ENCODE measurements around the gene CHID1. TPM values are rescaled to one million over a fixed set of nuclear protein-coding genes. Genes with fewer than 3 reads are reported as not detected.

Gene CHID1
- total and polyA plus RNA-seq, 2 of the 4 experiments (the other 2 are of a cell fraction) = 34.2 to 121 TPM

- H2BK5ac ChIP-seq (ENCODE audit: low read depth, low read length, poor library complexity, severe bottlenecking) = peak overlapping the region; percentile 56
- H3K9me1 ChIP-seq (ENCODE audit: insufficient read depth, low read length) = peaks cover 6% of the 10 kb centered on the region; the same call in 1 of the 2 replicates
- H3K23ac ChIP-seq (ENCODE audit: low read depth, low read length) = 0 out of 2 replicates have a peak overlapping the region, but pooled peaks have one; percentile 34
- H3K79me1 ChIP-seq (ENCODE audit: low read depth in 1 of 2, low read length in 2 of 2) = peaks cover 3 to 13% of the 10 kb centered on the region in 2 experiments
- H3K4me2 ChIP-seq (ENCODE audit: low read depth, low read length) = no peak overlapping the region
- intact Hi-C loops (cut with micrococcal nuclease) = no loop called here
- ChIA-PET POLR2A (ENCODE audit: unreplicated experiment) (no interaction called here), CTCF (no interaction called here)
- H3K56ac ChIP-seq (ENCODE audit: extremely low read depth, insufficient read depth, low read length) = no peak overlapping the region
- peaks cover 18% of the 10 kb centered on the region; the same call in 1 of the 2 replicates for H3K36me3 ChIP-seq (ENCODE audit: control insufficient read depth, insufficient read depth, low read length)
- no peak overlapping the region for H2BK20ac ChIP-seq (ENCODE audit: low read depth, low read length)
- in situ Hi-C loops (cut with MboI; ENCODE audit: low sequenced_read_pairs) = no loop called here
- no peaks in the 10 kb centered on the region for H3K9me3 ChIP-seq (ENCODE audit: control insufficient read depth, insufficient read depth, low read length)
- H4K8ac ChIP-seq (ENCODE audit: low read depth in 2 of 2, low read length in 2 of 2) = peak overlapping the region; percentile 87 to 95; a peak in 2 of 4 replicates
- H4K91ac ChIP-seq (ENCODE audit: insufficient read depth, low read depth, low read length) = peak overlapping the region; percentile 71
- peak overlapping the region; percentile 90 for H2AFZ ChIP-seq (replicated peaks; ENCODE audit: low read length, poor library complexity)
- peaks cover 25% of the 10 kb centered on the region for H3K4me1 ChIP-seq (ENCODE audit: control insufficient read depth, insufficient read depth, low read length)
- no peak for ATAC-seq (ENCODE audit: low read depth)
- WGBS, 2 experiments (ENCODE audit: extremely low coverage in 2 of 2, insufficient read length in 1 of 2) = 62% methylated on average over 6 of the region's 21 CpGs; no CpG with 5 or more reads in 1 of the 2 experiments
- H2AK9ac ChIP-seq (replicated peaks; ENCODE audit: low read depth, low read length, poor library complexity) = peak overlapping the region; percentile 31
- H3K4me3 ChIP-seq (ENCODE audit: insufficient read depth, low read depth, low read length) = no peak overlapping the region
- peak overlapping the region; percentile 24; the same call in 1 of the 2 replicates for H2AK5ac ChIP-seq (ENCODE audit: low read depth, low read length)
- peak overlapping the region; percentile 18; the same call in 1 of the 2 replicates for H2BK120ac ChIP-seq (ENCODE audit: low read depth, low read length)
- dilution Hi-C loops (cut with HindIII; ENCODE audit: low sequenced_read_pairs, unreplicated experiment) = no loop called here
- H3K27me3 ChIP-seq (ENCODE audit: control insufficient read depth, insufficient read depth, low read length) = peaks cover 6% of the 10 kb centered on the region; the same call in 1 of the 2 replicates
- BruUV-seq (replicated peaks) = no TSS peak
- no peak for DNase-seq
- H3K9ac ChIP-seq (ENCODE audit: low read depth, low read length) = no peak overlapping the region
- no peak overlapping the region for H3K18ac ChIP-seq (ENCODE audit: low read depth, low read length)
- no peak overlapping the region for H3K27ac ChIP-seq (ENCODE audit: insufficient read depth, low read length)
- no peak overlapping the region; the same call in 1 of the 2 replicates for H4K5ac ChIP-seq (ENCODE audit: low read depth, low read length)
- 0 out of 2 replicates have a peak overlapping the region, but pooled peaks have one; percentile 39 for H3K14ac ChIP-seq (replicated peaks; ENCODE audit: low read depth, low read length)
- peak overlapping the region; percentile 43 for H3K4ac ChIP-seq (ENCODE audit: low read depth, low read length)
- H2BK15ac ChIP-seq (ENCODE audit: low read depth, low read length) = no peak overlapping the region
- peaks cover 26% of the 10 kb centered on the region for H4K20me1 ChIP-seq (ENCODE audit: insufficient read depth, low read length)
- no peak for TF ChIP-seq MAFK (IDR thresholded peaks at IDR 0.05; ENCODE audit: low read depth, low read length)
- no peak for TF ChIP-seq SMC3 (IDR thresholded peaks at IDR 0.05; ENCODE audit: low read depth, low read length)
- TF ChIP-seq RFX5 (IDR thresholded peaks at IDR 0.05; ENCODE audit: low read depth, low read length) = no peak
- TF ChIP-seq POLR2A (IDR thresholded peaks at IDR 0.05; ENCODE audit: low read depth, low read length) = no peak
- TF ChIP-seq, protein P1, sequence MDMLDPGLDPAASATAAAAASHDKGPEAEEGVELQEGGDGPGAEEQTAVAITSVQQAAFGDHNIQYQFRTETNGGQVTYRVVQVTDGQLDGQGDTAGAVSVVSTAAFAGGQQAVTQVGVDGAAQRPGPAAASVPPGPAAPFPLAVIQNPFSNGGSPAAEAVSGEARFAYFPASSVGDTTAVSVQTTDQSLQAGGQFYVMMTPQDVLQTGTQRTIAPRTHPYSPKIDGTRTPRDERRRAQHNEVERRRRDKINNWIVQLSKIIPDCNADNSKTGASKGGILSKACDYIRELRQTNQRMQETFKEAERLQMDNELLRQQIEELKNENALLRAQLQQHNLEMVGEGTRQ (IDR thresholded peaks at IDR 0.05; ENCODE audit: low read depth, low read length) = no peak
- TF ChIP-seq, protein P2, sequence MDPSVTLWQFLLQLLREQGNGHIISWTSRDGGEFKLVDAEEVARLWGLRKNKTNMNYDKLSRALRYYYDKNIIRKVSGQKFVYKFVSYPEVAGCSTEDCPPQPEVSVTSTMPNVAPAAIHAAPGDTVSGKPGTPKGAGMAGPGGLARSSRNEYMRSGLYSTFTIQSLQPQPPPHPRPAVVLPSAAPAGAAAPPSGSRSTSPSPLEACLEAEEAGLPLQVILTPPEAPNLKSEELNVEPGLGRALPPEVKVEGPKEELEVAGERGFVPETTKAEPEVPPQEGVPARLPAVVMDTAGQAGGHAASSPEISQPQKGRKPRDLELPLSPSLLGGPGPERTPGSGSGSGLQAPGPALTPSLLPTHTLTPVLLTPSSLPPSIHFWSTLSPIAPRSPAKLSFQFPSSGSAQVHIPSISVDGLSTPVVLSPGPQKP (IDR thresholded peaks at IDR 0.05; ENCODE audit: borderline replicate concordance, low read depth, low read length) = no peak
- no peak for TF ChIP-seq RCOR1 (IDR thresholded peaks at IDR 0.05; ENCODE audit: insufficient replicate concordance, low read length)
- no peak for TF ChIP-seq MXI1 (IDR thresholded peaks at IDR 0.05; ENCODE audit: borderline replicate concordance, low read depth, low read length)
- no peak for TF ChIP-seq NFE2L2 (IDR thresholded peaks at IDR 0.05; ENCODE audit: low read depth, low read length)
- no peak for TF ChIP-seq MAZ (IDR thresholded peaks at IDR 0.05; ENCODE audit: borderline replicate concordance, low read depth, low read length)
- TF ChIP-seq, protein P3, sequence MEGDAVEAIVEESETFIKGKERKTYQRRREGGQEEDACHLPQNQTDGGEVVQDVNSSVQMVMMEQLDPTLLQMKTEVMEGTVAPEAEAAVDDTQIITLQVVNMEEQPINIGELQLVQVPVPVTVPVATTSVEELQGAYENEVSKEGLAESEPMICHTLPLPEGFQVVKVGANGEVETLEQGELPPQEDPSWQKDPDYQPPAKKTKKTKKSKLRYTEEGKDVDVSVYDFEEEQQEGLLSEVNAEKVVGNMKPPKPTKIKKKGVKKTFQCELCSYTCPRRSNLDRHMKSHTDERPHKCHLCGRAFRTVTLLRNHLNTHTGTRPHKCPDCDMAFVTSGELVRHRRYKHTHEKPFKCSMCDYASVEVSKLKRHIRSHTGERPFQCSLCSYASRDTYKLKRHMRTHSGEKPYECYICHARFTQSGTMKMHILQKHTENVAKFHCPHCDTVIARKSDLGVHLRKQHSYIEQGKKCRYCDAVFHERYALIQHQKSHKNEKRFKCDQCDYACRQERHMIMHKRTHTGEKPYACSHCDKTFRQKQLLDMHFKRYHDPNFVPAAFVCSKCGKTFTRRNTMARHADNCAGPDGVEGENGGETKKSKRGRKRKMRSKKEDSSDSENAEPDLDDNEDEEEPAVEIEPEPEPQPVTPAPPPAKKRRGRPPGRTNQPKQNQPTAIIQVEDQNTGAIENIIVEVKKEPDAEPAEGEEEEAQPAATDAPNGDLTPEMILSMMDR (conservative IDR thresholded peaks at IDR 0.05; ENCODE audit: low read depth, low read length) = no peak
- TF ChIP-seq FOS (IDR thresholded peaks at IDR 0.05; ENCODE audit: low read depth, low read length) = no peak
- no peak for TF ChIP-seq BHLHE40 (IDR thresholded peaks at IDR 0.05; ENCODE audit: low read depth, low read length)
- TF ChIP-seq RAD21 (IDR thresholded peaks at IDR 0.05; ENCODE audit: low read length) = no peak
- TF ChIP-seq CHD1 (IDR thresholded peaks at IDR 0.05; ENCODE audit: low read depth, low read length) = no peak
Measured at GRCh38 chr11:828506-829175, 82.0 kb downstream of the CHID1 start.
